ENCODE data around the gene APOA5. TPM values are rescaled to one million over a fixed set of nuclear protein-coding genes. Genes with fewer than 3 reads are reported as not detected.
"Not testable (repeated sequence)": the region's sequence is repeated elsewhere in the genome, so short reads cannot be mapped to it uniquely, and the experiment has no call there.

Gene APOA5
- total RNA-seq (2014; rRNA removed; shearing (Covaris generic)), result not detected in 2 replicates

DNA sequence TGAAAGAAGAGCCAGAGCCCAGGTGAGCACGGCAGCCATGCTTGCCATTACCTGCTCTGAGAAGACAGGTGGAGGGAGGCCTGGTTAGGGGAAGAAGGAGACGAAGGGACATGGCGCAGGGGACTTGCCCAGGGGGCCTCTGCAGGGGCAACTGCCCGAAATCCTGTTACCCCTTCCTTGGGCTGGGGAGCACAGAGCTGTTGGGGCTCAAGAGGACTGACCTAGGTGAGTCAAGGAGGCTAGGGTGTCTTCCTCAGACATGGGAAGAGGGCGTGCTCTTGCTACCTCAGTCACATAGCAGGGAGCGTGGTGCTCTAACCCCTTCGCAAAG lies at the start of gene APOA5:
APOA5 (minus strand) TSS at position 67 of the 331 bp plus-strand sequence; CDS start at position 48, 19 bp downstream.
- no peak for DNase-seq (ENCODE audit: low spot score)

DNA sequence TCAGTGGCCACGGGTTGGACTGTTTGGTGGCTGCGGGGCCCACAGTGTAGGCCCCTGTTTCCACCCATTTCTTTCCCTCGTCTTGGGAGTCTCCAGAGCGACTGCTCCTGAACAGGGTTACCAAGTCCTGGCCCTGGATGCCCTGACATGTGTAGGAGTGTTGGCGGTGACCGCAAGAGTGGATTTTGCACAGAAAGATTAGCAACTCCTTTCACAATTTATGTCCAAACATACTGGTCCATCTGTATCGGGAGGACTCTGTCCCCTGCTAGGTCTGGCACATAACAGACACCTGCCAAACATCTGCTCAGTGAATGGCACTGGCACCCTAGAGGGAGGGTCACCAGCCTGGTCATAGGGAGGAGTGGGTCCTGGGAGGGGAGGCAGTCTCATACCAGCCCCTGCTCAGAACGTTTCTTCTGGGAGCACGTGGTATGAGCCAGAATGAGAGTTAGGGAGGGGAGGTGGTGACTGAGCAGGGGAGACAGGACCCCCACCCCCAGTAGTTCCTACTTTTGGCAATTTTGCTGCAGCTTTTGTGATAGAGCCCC lies 49.1 kb upstream of the APOA5 start:
- no peak for DNase-seq (ENCODE audit: low spot score)

- DNase-seq (ENCODE audit: low spot score), result no peak
Observed at GRCh38 chr11:116840224-116840745, 48.6 kb upstream of the APOA5 start.

DNA sequence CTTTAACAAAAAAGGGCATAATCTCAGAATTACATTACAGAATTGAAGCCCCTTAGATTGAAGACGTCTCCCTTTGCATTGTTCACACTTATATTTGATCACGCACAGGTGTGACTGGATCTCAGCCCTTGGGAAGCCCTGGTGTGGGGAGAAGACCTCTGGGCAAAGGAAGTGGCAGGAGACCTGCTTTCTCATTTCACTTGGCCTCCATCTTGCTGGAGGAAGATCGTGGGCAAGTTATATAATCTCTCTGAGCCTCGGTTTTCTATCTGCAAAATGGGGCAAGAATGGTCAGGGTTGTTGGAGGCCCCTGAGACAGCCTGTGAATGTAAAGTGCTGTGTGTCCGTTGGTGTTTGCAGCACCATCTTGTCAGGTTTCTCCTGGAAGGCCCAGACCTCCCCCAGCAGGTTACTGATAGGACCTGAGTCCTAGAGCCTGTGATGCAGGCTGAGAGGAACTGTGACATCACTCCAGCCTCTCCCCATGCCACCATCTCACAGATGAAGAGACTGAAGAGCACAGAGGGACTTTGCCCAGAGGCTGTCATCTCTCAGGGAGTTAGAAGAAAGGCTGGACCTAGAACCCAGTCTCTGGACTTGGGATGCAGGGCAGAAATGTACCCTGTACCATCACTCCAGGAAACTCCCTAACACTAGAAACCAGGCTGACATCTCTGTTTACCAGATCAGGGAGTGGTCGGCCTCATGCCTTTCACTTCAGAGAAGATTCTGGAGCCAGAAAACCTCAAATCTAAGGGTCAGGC lies 46.8 kb upstream of the APOA5 start:
- no peak for DNase-seq (ENCODE audit: low spot score)

- DNase-seq (ENCODE audit: low spot score), result no peak
Observed at GRCh38 chr11:116837231-116838091, 45.8 kb upstream of the APOA5 start, which contains the start of gene APOA1. Gene APOA1, minus strand, starts transcription at chr11:116837622. Its CDS starts 235 bp downstream, at chr11:116837387.

- DNase-seq (ENCODE audit: low spot score), result no peak
Observed at GRCh38 chr11:116836632-116836991, 44.9 kb upstream of the APOA5 start.

GRCh38 chr11:116835791-116836631 lies 44.3 kb upstream of the APOA5 start:
- DNase-seq (ENCODE audit: low spot score), result peak; percentile 96

DNA sequence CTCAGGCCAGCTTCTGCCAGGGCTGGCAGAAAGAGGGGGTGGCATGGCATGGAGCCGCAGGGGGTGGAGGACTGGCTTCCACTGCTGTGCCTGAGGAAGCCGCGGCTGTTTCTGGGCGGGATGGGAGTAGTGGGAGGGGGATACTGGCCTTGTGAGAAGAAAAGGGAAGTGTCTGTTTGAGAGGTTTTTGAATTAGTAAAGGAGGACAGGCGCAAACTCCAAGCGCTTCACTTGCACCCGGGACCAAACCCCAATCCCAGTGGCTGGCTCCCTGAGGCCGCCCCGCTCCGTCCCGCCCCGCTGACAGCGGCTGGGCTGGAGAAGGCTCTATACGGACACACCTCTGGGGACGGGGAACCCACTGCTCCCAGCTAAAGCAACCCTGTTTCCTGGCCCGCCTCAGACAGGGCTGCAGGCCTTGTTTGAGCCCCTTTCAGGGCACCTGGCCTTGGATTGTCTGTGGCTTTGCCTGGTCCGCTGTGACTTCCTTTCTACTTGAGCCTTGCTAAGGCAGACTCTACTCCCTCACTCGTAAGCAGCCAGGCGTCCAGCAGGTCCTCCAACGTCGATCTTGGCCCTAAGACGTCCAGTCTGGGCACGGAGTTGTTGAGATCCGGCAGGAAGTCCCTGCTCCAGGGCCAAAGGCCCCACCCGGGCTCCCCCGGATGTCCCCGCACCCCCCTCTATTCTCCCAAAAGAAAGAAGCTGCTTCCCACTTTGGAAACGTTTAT lies 43.5 kb upstream of the APOA5 start:
- DNase-seq (ENCODE audit: low spot score), result no peak

DNA sequence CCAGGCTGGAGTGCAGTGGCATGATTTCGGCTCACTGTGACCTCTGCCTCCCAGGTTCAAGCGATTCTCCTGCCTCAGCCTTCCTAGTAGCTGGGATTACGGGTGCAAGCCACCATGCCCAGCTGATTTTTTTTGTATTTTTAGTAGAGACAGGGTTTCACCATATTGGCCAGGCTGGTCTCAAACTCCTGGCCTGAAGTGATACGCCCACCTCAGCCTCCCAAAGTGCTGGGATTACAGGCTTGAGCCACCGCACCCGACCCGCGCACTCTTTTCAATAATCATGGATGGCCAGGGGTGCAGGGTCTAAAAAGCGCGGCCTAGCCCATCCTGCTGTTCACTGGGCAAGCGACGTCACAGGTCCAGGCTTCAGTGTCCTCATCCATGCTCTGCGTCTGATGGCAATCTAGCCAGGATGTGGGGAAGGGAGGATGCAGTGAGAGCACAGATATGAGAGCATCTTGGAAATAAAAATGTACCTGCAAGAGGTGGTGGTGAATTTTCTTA lies 42.9 kb upstream of the APOA5 start:
- not testable (repeated sequence) for DNase-seq (ENCODE audit: low spot score)

DNA sequence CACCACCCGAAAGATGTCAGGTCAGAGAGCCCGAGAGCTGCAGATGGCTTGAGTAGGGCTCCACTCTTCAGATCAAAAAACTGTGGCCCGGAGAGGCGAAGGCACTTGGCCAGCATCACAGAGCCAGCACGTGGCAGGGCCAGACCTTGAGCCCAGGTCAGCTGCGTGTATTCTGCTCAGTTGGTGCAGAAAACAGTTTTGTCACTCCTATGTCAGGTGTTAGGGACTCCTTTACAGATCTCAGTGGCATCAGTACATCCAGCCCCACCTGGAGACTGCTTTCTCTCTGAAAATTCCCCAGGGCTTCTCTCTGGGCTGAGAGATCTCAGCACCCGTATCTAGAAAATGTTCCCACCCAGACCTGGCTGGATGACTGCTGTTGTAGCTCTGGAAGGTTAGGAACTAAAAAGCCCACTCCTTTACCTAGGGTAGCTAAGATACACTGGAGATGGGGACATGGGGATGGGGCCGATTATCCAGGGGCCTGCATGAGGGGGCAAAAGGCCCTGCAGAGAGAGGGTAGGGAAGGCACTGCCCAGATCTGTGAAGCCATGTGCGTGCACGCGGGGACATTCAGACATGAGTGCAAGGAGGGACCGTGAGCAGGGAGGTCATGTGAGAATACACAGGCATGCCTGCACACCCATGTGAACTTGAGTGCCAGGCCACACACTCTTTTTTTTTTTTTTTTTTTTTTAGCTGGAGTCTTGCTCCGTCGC lies 42.3 kb upstream of the APOA5 start:
- no peak for DNase-seq (ENCODE audit: low spot score)

GRCh38 chr11:116833491-116833815 lies 41.8 kb upstream of the APOA5 start:
- no peak for DNase-seq (ENCODE audit: low spot score)

GRCh38 chr11:116832350-116833290 lies 40.9 kb upstream of the APOA5 start:
- peak; percentile 53 for DNase-seq (ENCODE audit: low spot score)

GRCh38 chr11:116831790-116832349 lies 40.2 kb upstream of the APOA5 start:
- DNase-seq (ENCODE audit: low spot score), result no peak

GRCh38 chr11:116830184-116830912 lies 38.7 kb upstream of the APOA5 start:
- no peak for DNase-seq (ENCODE audit: low spot score)

- DNase-seq (ENCODE audit: low spot score), result no peak
Observed at GRCh38 chr11:116829525-116830183, 38.0 kb upstream of the APOA5 start, which contains the start of gene APOC3. Gene APOC3, plus strand, starts transcription at chr11:116829907. Its CDS starts 676 bp downstream, at chr11:116830583.

DNA sequence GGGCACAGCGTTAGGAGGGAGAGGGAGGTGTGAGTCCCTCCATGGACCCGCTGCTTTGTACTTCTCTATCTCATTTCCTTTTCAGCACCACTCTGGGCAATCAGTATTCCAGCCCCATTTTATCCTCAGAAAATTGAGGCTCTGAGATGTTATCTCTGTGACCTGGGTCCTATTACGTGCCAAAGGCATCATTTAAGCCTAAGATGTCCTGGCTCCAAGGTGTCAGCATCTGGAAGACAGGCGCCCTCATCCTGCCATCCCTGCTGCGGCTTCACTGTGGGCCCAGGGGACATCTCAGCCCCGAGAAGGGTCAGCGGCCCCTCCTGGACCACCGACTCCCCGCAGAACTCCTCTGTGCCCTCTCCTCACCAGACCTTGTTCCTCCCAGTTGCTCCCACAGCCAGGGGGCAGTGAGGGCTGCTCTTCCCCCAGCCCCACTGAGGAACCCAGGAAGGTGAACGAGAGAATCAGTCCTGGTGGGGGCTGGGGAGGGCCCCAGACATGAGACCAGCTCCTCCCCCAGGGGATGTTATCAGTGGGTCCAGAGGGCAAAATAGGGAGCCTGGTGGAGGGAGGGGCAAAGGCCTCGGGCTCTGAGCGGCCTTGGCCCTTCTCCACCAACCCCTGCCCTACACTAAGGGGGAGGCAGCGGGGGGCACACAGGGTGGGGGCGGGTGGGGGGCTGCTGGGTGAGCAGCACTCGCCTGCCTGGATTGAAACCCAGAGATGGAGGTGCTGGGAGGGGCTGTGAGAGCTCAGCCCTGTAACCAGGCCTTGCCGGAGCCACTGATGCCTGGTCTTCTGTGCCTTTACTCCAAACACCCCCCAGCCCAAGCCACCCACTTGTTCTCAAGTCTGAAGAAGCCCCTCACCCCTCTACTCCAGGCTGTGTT lies 37.2 kb upstream of the APOA5 start:
- no peak for DNase-seq (ENCODE audit: low spot score)
